Activated T-helper 1 cell treated with anti-CD3 and anti-CD28 coated beads, Interleukin-2, amount 50 U/mL, for 16 hours (primary cell): Measurements from ENCODE around the gene PRR33.
"Not testable (repeated sequence)": the region's sequence is repeated elsewhere in the genome, so short reads cannot be mapped to it uniquely, and the experiment has no call there.

Experiments
- DNase-seq, 2 donors: peaks; one replicate each; pipeline ENCODE4 v3.0.0-alpha.2; 2020; ENCODE audit warnings: low read depth in 1 of 2, low spot score in 1 of 2

PRR33 gene

DNA sequence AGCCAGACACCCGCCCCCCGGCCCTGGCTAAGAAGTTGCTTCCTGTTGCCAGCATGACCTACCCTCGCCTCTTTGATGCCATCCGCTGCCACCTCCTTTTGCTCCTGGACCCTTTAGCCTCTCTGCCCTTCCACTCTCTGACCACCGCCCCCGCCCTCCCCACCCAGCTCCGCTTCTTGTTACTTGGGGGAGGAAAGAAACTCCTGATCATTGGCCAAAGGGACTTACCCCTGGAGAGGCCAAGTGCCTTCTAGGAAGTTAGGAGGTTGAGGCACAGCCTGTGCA, at the start of gene PRR33:
Gene PRR33 (minus strand): TSS at position 65 of the 285 bp plus-strand sequence. CDS start 1,311 bp downstream, outside the sequence.
- DNase-seq = no peak

GRCh38 chr11:1939788-1940187, 48.1 kb upstream of the PRR33 start:
- DNase-seq = not testable (repeated sequence)

DNA sequence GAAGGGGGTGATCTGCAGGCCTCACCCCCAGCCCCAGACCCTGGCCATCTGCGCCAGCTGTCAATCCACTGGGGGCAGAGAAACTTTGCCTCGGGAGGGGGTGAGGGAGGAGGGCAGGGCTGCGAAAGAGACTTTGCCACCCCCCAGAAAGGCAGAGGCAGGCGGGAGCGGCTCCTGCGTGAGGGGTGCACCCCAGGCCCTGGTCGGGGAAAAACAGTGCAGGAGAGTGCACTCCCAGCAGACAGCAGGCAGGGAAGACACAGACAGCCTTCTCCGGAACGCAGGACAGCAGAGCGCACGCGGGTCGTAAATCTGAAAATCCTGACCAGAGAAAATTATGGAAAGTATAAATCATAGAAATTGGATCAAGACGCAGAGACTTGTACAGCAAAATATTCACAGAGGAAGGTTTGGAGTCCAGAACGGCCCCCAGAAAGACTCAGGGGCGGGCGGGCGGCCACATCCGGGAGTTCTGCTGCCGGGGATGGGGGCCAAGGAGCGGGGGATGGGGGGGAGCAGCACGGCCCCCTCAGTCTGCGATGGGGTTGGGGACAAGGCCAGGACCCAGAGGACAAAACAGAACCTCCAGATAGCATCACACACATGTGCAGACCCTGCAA, 47.4 kb upstream of the PRR33 start:
- DNase-seq = peak in 1 of 2 donors; percentile 2

DNA sequence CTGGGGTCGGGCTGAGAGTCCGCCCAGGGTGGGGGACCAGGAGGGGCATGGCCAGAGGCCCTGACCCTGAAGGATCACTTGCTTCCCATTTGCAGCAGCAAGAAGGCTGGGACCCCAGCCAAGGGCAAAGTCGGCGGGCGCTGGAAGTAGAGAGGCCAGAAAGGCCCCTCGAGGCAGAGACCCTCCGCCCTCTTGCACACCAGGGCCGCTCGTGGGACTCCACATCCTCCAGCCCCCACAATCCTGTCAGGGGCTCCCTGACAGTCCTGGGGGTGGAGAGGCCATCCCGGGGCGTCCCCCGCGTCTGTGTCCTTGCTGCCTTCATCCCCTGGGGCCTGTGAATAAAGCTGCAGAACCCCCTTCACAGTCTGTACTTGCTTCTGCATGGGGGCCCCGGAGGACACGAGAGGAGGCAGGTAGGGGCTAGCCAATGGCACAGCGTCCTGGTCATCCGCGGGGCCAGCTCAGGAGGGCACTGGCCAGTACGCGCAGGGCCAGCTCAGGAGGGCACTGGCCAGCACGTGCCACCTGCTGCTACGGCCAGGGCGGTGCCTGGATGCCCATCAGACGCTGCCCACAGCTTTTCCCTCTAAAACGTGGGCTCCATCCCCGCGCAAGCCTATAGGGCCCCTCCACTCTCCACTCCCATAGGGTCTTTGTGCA, 46.8 kb upstream of the PRR33 start:
- DNase-seq = no peak

- no peak for DNase-seq
Observed at GRCh38 chr11:1937616-1938342, 46.1 kb upstream of the PRR33 start.

DNA sequence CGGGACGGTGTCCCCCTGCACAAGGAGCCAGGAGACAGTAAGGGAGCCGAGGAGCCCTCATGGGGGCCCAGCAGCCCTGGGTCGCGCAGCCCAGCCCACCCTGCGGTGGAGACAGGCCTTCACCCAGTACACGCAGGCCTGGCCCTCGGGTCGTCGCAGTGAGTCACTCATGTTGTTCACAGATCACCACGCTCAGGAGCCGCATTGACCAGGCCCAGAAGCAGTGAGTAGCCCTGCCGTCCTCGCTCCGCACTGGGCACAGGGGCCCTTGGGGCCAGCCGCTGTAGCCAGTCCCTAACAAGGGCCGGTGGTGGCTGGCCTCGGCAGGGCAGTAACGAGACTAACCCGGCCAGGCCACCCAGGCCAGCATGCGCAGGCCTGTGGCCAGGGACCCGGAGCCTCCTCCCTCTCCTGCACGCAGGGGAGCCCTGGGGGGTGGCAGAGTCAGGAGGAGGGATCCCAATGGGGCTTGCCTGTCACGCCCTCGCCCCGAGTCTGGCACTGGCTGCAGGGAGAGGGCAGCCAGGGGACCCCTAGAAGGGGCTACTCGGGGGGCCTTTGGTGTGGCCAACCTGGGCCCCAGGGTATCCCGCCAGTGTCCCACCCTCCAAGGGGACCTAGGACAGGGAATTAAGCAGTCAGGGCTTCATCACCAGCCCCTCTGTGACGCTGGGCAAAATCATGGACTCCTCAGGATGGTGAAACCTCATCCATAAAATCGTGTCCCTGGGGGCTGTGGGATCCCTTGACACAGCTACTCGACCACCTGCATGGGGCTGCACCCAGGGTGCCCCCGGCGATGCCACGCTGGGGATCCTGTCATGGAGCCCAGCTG, 45.3 kb upstream of the PRR33 start:
- no peak for DNase-seq

DNA sequence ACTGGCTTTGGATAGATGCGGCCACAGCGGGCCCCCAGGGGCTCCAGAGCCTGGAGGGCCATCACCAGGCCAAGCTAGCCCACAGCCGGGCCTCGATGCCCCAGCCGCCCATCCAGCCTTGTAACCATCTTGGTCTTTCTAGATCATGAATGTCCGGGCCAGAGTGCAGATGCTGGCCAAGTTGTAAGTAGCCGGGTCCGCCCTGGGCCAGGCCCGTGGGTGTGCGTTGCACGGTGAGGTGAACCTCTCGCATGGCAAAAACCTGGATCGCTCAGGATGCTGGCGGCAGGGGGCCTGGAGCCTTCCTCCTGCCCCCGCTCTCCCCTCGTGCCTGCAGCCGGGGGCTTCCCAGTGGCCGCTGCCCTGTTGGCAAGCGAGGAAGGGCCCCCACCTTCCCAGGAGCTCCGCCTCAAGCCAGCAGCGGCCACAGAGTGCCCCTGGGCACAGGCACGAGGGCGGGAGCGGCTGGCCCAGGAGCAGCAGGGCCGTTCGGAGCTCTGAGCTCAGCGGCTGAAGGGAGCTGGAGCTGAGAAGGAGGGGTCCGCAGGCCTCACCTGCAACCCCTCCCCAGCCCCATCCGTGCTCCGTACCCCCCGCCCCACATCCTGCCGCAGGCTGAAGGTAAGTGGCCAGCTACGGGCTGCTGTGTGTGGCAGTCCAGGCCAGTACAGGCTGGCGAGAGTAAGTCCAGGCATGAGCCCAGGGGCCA, 44.5 kb upstream of the PRR33 start:
- DNase-seq = no peak

GRCh38 chr11:1935156-1936071, 43.7 kb upstream of the PRR33 start:
- peak in 1 of 2 donors; percentile 2 for DNase-seq

DNA sequence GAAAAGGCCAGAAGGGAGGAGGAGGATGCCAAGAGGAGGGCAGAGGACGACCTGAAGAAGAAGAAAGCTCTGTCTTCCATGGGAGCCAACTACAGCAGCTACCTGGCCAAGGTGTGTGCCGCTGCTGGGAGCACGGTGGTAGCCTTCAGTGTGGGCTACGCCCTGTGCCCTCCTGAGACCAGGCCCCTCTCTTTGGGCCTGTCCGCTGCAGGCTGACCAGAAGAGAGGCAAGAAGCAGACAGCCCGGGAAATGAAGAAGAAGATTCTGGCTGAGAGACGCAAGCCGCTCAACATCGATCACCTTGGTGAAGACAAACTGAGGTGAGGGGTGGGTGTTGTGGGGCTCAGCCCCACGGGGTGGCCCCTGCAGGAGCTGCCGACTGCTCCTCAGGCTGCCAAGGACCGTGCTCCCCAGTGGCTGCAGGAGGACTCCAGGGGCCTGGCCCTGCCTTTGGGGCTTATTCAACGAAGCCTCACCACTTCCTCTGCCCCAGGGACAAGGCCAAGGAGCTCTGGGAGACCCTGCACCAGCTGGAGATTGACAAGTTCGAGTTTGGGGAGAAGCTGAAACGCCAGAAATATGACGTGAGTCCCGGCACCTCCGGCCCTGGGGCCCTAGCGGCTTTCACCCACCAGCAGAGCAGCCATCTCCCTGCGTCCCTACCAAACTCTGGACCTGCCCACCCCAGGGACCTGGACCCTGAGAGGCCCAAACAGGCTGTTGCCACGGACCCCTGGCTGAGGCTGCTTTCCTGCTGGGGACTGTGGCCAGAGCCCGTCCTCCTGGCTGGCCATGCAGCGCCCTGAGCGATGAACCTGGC, 42.9 kb upstream of the PRR33 start:
- DNase-seq = no peak

GRCh38 chr11:1933416-1934334, 42.0 kb upstream of the PRR33 start:
- no peak for DNase-seq

DNA sequence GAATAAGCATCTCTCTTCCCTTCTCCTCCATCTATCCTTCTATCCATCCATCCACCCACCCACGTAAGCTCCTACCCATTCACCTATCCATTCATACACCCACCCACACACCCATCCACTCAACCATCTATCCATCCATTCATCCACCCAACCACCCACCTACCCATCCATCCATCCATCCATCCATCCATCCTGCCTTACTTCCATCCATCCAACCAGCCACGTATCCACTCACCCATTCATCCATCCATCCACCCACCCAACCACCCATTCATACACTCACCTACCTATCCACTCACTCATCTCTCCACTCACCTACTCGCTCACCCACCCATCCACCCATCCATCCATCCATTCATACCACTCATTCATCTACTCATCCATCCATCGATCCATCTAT, 41.0 kb upstream of the PRR33 start:
- DNase-seq = no peak

GRCh38 chr11:1932105-1932480, 40.4 kb upstream of the PRR33 start:
- DNase-seq = no peak

DNA sequence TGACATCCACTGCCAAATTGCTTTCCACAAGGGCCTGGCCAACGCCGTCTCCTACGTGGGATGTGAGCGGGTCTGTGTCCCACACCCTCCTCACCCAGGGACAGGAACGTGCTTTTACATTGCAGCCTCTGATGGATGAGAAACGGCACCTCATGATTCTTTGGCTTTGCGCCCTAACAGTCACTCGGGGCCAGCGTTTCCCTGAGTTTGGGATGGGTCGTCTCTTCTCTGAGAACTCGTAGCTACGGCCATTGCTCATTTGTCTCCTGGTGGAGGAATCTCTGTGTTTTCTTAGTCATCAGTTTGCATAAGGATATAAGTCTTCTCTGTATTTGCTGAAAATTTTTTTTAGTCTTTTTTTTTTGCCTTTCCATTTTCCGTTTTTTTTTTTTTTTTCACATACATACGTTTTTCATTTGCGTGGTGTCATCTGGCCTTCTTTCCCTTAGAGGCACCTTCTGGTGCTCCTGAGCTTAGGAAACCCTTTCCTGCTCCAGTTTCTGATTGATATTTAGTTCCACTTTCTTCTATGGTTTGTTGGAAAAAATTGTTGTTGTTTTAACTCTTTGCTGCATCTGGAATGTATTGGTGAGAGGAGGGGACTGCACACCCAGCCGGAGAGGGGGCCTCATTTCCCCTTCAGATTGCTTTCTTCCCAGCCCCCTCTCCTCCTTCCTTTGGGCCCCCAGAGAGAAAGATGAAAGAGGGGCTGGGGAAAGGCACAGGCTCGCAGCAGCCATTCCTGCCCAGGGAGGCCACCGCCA, 39.8 kb upstream of the PRR33 start:
- DNase-seq = no peak

DNA sequence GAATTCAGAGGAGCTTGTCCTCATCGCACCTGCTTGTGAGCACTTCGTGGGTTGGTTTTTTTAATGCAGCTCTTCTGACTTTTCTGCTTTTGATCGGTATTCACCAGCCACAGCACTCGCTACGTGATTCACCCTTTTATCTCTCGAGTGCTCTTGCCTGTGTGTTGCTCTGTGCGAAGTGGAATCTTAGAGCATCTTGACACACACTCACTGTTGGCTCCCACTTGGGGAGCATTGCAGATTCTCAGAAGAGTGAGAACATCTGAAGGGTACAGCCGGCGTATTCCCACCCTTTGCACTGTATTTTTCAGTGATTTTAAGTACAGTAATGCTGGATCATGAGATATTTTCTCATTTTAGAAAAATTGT, 38.8 kb upstream of the PRR33 start:
- no peak for DNase-seq

GRCh38 chr11:1929621-1930461, 38.1 kb upstream of the PRR33 start:
- DNase-seq = no peak

DNA sequence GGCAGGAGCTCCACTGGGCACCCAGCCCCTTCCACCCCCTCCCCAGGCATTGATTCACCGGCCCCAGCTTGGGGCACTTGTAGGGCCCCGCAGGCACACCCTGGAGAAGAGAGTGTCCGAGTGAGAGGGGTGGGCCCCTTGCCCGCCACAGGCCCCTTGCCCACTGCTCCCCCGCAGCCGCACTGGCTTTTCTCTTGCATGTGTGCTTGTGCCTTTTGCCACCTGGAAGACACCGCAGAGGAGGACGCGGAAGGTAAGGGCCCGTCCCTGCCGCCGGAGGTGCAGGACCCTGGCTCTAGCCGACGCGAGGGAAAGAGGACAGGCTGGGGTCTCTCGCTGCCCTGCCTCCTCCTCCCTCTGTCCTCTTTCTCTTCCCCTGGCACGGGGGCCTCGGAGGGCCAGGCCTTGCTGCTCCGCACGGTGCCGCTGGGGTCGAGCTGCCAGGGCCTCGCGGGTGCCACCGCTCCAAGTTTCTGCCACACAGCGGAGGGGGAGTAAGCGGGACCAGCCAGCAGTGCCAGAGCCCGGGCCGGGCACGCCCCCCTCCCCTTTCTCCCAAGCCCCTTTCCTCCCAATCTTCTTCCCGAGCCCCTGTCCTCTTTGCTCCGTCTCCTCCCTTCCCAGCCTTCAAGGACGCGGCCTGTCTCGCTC, 37.3 kb upstream of the PRR33 start:
- no peak for DNase-seq
